IPS DF 4.7 (cell line): ENCODE measurements around the gene MEI1.
"Not testable (repeated sequence)": the region's sequence is repeated elsewhere in the genome, so short reads cannot be mapped to it uniquely, and the experiment has no call there.

ENCODE experiments used
- DNase-seq: peaks from one replicate; pipeline ENCODE4 v3.0.0-alpha.2; 2013; ENCODE audit warnings: low spot score; ENCODE audit errors: extremely low read depth

MEI1 gene

DNA sequence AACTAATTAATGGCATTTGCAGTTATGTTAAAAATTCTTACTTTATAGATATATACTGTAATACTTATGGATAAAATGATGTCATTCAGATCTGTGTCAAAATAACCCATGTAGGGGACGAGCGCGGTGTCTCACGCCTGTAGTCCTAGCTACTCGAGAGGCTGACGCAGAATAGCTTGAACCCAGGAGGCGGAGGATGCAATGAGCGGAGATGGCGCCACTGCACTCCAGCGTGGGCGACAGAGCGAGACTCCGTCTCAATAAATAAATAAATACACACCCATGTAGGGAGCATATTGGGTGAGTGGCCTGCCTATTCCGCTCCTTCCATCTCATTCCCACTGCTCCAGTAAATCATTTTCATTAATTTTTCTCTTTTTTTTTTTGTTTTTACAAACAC is 17.7 kb upstream of the MEI1 start:
- DNase-seq = no peak

DNA sequence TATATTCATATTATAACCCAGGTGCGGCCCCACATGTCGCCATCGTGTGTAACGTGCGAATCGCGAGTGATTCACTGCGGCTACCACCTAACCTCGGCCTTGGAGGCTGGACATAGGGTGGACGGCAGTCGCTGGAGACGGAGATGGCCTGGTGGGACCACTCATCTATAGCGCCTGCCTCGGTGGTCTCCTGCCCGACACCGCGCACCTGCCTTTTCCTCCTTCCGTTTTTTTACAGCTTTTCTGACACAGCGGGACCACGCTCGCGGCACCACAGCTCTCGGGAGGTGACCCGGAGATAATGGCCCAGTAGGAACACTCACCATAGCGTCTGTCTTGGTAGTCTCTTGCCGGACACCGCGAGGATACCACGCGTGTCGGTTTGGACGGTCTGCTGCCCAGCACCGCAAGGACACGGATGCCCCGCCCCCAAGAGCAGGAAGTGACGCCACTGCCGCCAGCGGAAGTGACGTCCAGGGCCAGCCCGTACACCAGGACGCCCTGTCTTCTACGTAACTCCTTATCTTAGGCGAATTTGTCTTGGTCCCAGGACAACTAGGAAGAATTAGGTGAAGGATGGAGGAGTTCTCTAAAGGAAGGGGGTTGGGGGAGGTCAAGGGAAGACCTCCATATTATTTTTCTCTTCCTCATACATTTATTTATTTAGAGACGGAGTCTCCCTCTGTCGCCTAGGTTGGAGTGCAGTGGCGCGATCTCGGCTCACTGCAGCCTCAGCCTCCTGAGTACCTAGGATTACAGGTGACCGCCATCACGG is 17.1 kb upstream of the MEI1 start:
- DNase-seq = no peak

DNA sequence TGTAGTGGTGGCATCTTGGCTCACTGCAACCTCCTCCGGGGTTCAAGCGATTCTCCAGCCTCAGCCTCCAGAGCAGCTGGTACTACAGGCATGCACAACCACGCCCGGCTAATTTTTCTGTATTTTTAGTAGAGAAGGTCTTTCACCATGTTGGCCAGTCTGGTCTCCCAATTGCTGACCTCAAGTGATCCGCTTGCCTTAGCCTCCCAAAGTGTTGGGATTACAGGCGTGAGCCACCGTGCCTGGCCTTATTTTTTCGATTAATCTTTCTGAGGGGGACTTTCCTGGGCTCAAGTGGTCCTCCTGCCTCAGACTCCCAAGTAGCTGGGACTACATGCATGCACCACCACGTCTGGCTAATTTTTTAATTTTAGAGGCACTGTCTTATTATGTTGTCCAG is 16.3 kb upstream of the MEI1 start:
- DNase-seq = no peak

DNA sequence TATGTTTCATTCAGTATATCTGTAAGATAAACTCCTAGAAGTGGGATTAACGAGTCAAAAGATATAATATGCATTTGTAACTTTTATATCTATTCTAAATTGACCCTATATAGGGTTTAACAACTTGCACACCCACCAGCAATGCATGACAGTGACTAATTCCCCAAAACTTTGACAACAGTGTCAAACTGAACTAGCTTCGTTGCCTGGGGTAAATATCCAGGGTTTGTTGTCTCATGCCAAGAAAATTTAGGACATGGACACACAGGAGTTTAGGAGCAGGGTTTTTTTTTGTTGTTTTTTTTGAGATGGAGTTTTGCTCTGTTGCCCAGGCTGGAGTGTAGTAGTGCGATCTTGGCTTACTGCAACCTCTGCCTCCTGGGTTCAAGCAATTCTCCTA is 15.7 kb upstream of the MEI1 start:
- DNase-seq = no peak

DNA sequence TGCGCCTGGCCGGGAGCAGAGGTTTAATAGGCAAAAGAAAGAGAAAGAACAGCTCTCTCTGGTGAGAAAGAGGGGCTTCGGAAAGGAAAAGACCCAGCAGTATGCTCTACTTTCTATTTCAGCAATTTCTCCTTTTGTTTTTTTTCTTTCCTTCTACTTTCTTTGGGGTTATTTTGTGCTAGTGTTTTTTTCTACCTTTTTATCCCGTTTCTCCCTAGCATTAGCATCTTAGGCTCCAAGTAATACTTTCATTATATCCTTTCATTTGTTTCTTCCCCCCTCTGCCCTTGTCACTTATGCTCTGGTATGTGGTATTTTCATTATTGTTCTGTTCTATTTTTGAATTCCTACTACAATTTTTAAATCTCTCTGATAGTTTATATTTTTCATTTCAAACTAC is 15.1 kb upstream of the MEI1 start:
- no peak for DNase-seq

DNA sequence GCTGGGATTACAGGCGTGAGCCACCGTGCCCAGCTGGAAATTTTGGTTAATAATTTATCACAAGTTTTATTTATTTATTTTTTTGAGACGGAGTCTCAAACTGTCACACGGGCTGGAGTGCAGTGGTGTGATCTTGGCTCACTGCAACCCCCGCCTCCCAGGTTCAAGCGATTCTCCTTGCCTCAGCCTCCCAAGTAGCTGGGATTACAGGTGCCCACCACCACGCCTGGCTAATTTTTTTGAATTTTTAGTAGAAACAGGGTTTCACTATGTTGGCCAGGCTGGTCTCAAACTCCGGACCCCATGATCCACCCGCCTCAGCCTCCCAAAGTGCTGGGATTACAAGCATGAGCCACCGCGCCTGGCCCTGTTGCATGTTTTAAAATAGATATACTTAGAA is 12.4 kb upstream of the MEI1 start:
- not testable (repeated sequence) for DNase-seq

DNA sequence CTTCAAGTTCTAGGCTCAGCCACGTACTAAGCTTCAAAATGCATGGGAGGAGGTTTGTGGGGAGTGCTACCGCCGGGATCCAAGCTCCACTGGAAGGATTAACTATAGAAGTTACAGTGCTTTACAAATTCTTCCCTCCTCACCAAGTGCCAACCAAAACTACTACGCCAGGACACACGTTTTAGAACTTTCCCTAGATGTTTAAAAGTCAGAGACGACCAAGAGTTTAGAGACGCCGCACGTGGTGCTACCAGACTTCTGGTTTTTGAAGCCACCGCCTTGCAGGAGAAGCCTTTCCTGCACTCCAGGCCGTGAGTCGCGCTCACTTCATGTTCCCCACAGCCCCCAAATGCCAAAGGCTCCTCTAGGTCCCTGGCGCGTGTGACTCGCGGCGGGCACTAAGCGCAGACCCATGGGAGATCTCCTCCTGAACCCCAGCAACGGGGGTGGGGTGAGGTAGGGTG is 11.4 kb upstream of the MEI1 start:
- no peak for DNase-seq

DNA sequence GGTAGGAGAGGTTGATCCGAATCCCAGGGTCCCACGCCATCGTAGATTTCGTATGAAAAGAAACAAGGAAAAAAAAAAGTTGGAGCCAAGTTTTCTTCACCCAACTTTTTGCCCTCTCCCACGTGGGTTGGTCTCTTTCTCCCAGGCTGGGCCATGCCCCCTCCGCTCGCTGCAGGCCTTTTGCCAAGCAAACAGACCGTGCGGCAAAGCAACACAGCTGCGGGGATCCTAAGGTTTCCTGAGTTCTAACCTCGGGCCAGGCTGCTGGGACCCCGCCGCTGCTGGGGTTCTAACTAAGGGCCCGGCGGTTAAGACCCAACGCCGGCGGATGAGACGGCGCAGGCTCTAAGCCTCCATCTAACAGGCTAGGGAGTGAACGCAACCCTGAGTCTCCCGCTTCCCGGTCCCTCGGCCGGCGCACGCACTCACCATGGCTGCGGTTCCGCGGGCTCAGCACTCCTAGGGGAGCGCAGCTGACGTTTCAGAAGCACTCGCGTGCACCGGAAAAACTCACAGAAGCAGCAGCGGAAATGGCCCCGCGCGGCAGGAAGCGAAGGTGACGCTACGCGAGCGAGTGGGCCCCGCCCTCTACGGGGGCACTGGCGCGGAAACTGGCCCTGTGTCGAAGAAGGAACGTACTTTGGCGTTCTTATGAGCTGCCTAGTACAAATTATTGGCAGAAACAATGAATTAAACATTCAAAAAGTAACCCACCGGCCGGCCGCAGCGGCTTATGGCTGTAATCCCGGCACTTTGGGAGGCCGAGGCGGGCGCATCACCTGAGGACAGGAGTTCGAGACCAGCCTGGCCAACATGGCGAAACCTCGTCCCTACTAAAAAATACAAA is 10.7 kb upstream of the MEI1 start, which contains the start of gene SNU13:
SNU13 (minus strand) TSS at position 503 of the 847 bp plus-strand sequence; CDS start at position 432, 71 bp downstream.
- no peak for DNase-seq

DNA sequence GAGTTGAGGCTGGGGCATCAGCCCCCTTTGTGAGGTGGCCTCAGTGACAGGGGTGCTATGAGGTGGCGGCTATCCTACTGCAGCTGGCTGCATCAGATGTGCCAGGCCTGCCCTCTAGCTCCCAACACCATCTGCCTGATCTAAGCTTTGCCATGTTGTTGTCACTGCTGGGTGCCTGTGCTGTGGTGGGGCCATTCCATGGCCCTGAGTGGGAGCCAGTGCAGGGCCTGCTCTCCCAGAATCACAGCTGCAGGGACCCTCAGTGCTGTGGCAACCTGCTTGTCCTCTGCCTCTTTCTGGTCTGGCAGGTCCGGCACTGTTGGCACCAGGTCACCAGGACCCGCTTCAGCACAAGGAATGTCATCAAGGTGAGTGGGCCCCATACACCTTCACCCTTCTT is 8.8 kb upstream of the MEI1 start:
- DNase-seq = no peak

DNA sequence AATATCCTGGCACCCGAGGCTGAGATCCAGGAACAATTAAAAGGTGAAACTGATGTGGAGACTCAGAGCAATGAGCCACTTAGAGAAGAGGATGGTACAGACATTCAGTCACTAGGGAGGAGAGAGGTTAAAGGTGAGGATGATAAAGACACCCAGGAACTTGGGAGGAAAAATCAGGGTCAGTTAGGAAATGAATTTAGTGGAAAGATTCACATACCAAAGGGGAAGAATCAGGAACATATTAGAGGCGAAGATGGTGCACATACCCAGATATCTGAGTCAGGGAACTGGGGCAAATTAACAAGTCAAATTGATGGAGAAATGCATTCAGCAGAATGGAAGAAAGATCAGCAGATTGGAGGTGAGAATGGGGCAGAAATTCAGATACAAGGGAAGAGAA is 4.1 kb upstream of the MEI1 start:
- no peak for DNase-seq

DNA sequence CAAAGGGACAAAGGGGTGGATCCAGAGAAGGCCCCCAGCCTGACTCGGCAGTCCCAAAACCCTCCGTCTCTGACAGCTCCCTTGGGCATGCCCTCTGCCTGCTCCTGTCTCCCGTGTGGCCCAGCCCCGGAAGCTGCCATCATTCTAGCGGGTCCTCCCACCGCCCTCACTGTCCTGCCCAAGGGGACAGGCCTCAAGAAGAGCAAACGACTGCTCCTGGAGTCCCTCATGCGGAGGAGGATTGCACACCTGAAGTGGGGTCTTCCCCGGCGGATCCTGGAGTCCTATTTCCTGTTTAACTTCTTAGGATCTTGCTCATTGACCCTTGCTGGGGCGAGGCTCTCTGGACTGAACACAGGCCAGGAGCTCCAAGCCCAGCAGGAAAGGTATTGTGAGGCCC is 2.6 kb upstream of the MEI1 start:
- DNase-seq = no peak

DNA sequence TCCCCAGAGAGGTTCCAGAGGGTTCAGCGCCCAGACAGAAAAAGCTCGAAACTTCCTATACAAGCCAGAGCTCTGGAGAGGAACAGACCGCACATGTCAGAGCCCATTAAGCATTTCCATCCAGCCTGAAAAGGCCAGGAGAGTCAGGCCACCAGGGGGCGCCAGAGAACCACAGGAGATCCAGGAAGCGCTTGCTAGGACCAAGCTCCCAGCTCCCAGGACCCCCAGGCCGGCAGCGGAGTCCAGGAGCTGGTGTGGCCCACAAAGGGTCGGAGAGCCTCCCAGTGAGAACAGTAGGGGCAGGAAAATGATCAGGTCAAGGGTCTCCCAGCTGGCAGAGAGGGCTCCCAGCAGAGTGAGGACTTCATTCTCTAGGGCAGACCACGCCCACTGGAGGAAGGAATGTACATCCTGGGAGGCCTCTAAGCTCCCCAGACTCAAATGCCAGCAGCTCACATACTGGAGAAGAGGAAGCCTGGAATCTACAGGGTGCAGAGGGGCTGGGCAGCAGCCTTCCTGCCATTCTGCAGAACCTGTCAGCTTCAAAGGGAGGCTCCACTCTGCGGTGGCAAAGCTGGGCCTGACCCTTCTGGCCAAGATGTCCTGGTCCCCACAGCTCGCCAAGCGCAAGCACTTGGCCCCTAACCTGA is 2.1 kb upstream of the MEI1 start:
- DNase-seq = peak; percentile 74

DNA sequence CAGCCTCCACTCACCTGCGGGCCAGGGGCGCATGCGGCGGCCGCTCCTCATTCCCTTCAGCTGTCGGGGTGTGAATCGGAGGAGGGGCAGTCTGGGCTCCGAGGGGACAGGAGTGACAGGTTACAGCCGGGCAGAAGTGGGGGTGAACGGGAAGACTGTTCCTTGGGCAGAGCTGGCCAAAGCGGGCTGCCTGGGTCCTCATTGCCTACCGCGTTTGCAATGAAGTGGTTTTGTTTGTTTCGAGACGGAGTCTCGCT is 733 bp downstream of the MEI1 start:
- DNase-seq = no peak

DNA sequence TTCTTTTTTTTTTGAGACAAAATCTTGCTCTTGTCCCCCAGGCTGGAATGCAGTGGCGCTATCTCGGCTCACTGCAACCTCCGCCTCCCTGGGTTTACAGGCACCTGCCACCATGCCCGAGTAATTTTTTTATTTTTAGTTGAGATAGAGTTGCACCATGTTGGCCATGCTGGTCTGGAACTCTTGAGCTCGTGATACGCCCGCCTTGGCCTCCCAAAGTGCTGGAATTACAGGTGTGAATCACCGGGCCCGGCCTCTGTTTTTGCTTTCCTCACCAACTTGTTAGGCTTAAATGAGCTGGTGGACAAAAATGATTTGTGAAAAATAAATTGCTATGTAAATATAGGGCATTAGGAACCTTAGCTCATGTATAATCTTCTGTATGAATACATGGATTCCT is 3.5 kb downstream of the MEI1 start:
- DNase-seq = no peak

DNA sequence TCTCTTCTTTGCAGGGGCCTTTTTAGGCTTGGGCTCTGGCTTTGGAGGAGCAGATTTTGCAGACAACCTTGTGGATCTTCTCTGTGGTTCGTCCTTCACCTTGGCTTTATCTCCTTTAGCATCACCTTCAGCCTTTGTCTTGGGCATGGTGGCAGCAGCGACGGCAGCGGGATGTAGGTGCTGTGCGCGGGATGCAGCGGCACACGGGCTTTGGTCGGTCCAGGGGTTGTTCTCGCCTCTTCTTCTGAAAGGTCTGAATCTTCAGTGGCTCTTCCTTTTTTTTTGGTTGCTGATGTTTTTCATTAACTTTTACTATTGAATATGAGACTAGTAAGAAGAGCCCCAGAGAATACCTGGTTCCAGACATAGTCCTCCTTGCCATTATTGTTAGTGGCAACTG is 10.0 kb downstream of the MEI1 start:
- no peak for DNase-seq

DNA sequence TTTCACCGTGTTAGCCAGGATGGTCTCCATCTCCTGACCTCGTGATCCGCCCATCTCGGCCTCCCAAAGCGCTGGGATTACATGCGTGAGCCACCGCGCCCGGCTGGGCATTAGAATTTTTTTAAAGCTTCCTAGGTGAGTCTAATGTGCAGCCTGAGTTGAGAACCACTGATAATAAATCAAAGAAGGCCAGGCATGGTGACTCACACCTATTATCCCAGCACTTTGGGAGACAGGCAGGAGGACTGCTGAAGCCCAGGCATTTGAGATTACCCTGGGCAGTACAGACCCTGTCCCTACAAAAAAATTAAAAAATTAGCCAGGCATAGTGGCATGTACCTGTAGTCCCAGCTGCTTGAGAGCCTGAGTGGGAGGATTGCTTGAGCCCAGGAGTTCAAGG is 13.7 kb downstream of the MEI1 start:
- DNase-seq = no peak

DNA sequence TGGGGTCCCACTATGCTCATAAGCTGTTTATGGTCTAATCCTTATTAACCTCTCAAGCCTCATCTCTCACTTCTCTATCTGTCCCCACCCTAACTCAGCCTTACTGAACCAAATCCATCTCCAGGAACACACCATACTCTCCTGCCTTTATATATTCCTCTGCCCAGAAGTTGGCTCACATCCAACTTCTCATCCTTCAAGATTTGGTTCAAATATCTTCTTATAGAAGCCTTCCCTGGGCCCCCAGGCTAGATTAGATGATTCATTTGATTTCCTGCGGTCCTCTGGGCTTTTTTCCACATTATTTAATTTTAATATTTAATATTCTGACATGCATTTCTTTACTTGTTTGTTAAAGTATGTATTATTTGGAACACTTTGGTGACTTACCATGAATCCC is 23.2 kb downstream of the MEI1 start:
- no peak for DNase-seq

DNA sequence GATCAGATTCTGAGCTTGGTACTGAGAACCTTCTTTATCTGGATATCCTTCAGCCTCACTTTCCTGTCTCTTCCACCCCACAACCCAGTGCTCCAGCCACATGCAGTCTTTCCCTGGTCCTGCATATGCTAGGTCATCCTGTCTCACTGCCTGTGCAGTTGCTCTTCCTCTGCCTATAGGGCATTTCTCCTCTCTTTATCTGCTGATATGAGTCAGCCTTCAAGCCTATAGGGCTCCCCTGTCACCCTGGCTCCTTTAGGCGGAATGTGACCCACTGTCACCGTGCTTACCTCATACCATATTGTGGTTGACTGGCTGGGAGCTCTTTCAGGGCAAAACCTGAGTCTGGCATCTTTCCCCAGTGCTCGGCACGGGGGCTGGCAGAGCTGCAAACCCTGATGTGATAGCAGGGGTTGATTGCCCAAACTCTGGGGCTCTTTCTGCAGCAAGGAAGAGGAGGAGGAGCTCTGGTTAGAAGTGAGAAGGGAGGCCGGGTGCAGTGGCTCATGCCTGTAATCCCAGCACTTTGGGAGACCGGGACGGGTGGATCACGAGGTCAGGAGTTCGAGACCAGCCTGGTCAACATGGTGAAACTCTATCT is 26.3 kb downstream of the MEI1 start:
- no peak for DNase-seq

DNA sequence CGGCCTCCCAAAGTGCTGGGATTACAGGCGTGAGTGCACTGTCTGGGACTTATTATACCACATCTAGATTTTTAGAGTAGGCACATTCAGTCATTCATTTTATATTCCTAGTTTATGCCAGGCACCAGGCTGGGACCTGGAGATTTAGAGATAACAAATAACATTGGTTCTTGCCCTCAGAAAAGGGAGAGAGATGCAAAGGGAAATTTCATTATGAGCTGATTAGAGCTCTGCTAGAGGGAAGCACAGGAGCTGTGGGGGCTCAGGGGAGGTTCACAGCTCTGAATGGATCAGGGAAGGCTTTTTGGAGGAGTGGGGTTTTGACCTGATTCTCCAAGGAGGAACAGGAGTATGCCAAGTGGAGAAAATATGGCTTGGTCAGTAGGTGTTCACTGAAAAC is 32.3 kb downstream of the MEI1 start:
- DNase-seq = no peak

DNA sequence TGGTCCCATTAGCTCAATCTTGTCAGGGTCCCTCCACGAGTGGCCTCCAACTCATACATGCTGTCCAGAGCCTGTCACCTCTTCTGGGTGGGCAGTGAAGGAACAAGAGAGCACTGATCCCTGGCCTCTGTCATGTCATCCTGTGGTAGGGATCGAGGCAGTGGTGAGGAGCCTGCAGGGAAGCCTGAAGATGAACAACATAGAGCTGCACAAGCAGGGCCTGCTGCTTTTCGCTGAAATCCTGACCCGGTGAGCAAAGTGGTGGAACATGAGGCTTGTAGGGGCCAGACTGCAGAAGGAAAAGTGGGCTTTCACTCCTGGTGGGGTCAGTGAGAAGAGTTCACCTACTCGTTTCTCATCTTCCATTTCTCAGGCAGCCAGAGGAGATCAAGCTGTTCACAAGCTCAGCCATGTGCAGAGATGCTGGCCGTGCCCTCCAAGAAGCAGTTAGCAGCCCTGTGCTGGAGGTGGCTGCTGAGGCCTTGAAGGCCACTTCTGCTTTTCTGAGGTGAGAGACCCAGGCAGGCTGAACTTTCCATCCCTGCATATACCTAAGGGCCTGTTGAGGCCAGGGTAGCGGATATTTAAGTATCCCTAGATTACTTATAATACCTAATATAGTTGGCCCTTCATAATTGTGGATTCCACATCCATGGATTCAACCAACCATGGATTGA is 32.9 kb downstream of the MEI1 start:
- no peak for DNase-seq

DNA sequence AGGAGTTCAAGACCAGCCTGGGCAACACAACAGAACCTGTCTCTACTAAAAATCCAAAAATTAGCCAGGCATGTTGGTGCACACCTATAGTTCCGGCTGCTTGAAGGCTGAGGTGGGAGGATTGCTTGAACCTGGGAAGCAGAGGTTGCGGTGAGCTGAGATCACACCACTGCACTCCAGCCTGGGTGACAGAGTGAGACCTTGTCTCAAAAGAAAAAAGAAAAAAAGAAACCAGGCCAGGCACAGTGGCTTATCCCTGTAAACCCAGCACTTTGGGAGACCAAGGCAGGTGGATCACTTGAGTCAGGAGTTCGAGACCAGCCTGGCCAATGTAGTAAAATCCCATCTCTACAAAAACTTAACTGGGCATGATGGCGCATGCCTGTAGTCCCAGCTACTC is 33.9 kb downstream of the MEI1 start:
- DNase-seq = not testable (repeated sequence)
